IPS-18a (cell line): ENCODE data around the gene MARCHF5.
"Not testable (repeated sequence)": the region's sequence is repeated elsewhere in the genome, so short reads cannot be mapped to it uniquely, and the experiment has no call there.

ENCODE experiments used
- H3K27ac ChIP-seq: one replicate; pipeline ENCODE4 v1.5.1; 2013; ENCODE audit warnings: low read length
- H3K27me3 ChIP-seq: one replicate; pipeline ENCODE4 v1.6.1; 2013; ENCODE audit warnings: mild to moderate bottlenecking, low read length; ENCODE audit not compliant: control insufficient read depth, insufficient read depth
- H3K36me3 ChIP-seq: one replicate; pipeline ENCODE4 v1.6.1; 2013; ENCODE audit warnings: low read depth, low read length; ENCODE audit not compliant: control insufficient read depth
- H3K4me1 ChIP-seq: one replicate; pipeline ENCODE4 v1.6.1; 2013; ENCODE audit warnings: low read depth, low read length; ENCODE audit not compliant: control insufficient read depth
- H3K4me3 ChIP-seq: one replicate; pipeline ENCODE4 v1.5.1; 2013; ENCODE audit warnings: low read length
- H3K9ac ChIP-seq: one replicate; pipeline ENCODE4 v1.6.1; 2013; ENCODE audit warnings: mild to moderate bottlenecking, low read length, moderate library complexity
- H3K9me3 ChIP-seq: one replicate; pipeline ENCODE4 v1.6.1; 2013; ENCODE audit warnings: low read depth, low read length; ENCODE audit not compliant: control insufficient read depth

Gene MARCHF5

DNA sequence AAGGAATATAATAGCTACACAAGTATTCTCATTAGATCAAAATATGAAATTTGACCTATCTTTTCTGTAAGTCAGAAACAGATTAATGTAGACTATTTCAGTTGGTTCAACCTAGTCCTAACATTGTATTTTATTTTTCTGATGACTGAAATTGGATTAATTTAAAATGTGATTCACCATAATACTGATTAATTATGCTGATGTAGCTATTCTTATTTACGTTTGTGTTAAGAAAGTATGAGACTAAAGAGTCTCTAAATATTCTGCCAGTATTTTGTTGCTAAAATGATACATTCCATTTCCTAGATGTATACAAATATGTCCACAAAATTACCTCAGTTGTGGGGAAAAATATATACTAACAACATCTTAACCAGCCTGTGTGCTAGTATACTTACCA lies 18.3 kb downstream of the MARCHF5 start:
- no peak overlapping the region for H3K27ac ChIP-seq
- no peak overlapping the region for H3K4me3 ChIP-seq
- no peaks in the 10 kb centered on the region for H3K27me3 ChIP-seq
- peaks cover 35% of the 10 kb centered on the region for H3K4me1 ChIP-seq
- H3K36me3 ChIP-seq, result peaks cover 22% of the 10 kb centered on the region
- H3K9ac ChIP-seq, result no peak overlapping the region
- H3K9me3 ChIP-seq, result no peaks in the 10 kb centered on the region

GRCh38 chr10:92313750-92314149 lies 22.8 kb downstream of the MARCHF5 start:
- Histone ChIP-seq H3K9ac (no peak overlapping the region), H3K36me3 (peaks cover 25% of the 10 kb centered on the region), H3K27me3 (no peaks in the 10 kb centered on the region), H3K4me1 (peaks cover 6% of the 10 kb centered on the region), H3K9me3 (no peaks in the 10 kb centered on the region), H3K4me3 (no peak overlapping the region), H3K27ac (no peak overlapping the region)

DNA sequence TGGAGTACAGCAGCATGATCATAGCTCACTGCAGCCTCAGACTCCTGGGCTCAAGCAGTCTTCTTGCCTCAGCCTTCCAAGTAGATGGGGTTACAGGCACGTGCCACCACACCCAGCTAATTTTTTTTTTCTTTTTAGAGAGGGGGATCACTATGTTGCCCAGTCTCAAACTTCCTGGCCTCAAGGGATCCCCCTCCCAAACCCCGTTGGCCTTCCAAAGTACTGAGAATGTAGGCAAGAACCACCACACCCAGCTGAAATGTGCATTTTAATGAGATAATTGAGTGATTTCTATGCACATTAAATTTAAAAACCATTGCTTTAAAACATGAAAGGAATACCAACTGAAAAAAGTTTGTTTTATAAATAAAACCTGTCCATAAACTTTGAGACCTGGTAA lies 25.6 kb downstream of the MARCHF5 start:
- Histone ChIP-seq H3K4me3 (no peak overlapping the region), H3K27me3 (no peaks in the 10 kb centered on the region), H3K36me3 (peaks cover 16% of the 10 kb centered on the region), H3K9me3 (no peaks in the 10 kb centered on the region), H3K4me1 (no peaks in the 10 kb centered on the region), H3K9ac (no peak overlapping the region), H3K27ac (no peak overlapping the region)

DNA sequence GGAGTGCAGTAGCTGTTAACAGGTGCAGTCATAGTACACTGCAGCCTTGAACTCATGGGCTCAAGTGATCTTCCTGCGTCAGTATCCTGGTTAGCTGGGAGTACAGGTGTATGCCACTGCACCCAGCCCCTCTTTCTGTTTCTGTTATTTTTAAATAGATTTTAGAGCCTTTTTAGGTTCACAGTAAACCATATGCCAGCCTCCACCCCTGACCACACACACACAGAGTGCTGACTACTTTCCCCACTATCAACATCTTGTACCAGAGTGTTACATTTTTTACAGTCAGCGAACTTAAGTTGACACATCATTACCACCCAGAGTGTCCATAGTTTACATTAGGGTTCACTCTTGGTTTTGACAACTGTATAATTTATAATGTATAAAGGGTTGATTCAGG lies 32.1 kb downstream of the MARCHF5 start:
- Histone ChIP-seq H3K9me3 (no peaks in the 10 kb centered on the region), H3K4me1 (peaks cover 4% of the 10 kb centered on the region), H3K9ac (no peak overlapping the region), H3K4me3 (no peak overlapping the region), H3K27ac (no peak overlapping the region), H3K36me3 (peaks cover 11% of the 10 kb centered on the region), H3K27me3 (no peaks in the 10 kb centered on the region)

- Histone ChIP-seq H3K4me3 (no peak overlapping the region), H3K4me1 (peaks cover 24% of the 10 kb centered on the region), H3K27ac (peak overlapping the region; percentile 24), H3K27me3 (no peaks in the 10 kb centered on the region), H3K9ac (no peak overlapping the region), H3K36me3 (peaks cover 8% of the 10 kb centered on the region), H3K9me3 (no peaks in the 10 kb centered on the region)
Measured at GRCh38 chr10:92327445-92328433, 36.8 kb downstream of the MARCHF5 start.

DNA sequence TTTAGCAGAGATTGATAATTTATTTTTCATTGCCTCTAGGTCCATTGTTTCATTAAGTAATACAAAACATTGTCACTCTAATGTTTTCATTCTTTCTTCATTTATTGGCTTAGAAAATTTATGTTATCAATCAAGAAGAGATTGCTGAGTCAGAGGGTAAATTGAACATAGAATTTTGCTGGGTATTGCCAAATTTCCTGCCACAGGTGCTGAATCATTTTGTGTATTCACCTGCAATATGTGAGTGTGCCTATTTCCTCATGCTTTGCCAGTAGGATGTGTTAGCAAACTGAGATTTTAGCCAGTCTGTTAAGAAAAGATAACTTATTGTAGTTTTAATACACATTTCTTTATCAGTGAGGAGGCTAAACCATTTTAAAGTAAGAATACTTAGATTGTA lies 38.0 kb downstream of the MARCHF5 start:
- H3K4me1 ChIP-seq, result peaks cover 24% of the 10 kb centered on the region
- no peak overlapping the region for H3K9ac ChIP-seq
- H3K36me3 ChIP-seq, result peaks cover 8% of the 10 kb centered on the region
- no peak overlapping the region for H3K27ac ChIP-seq
- H3K4me3 ChIP-seq, result no peak overlapping the region
- H3K9me3 ChIP-seq, result no peaks in the 10 kb centered on the region
- H3K27me3 ChIP-seq, result no peaks in the 10 kb centered on the region

DNA sequence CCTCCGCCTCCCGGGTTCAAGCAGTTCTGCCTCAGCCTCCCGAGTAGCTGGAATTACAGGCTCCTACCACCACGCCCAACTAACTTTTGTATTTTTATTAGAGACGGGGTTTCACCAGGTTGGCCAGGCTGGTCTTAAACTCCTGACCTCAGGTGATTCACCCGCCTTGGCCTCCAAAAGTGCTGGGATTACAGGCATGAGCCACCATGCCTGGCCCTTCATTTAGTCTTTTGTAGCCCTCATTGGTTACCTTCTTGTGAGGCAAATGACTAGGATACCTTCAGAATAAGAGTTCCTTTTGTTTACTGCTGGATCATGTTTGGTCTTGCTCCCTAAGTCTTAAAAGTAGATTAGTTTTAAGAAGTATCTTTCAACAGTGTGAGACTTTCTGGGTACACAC lies 39.0 kb downstream of the MARCHF5 start:
- not testable (repeated sequence) for H3K27ac ChIP-seq, H3K36me3 ChIP-seq, H3K4me3 ChIP-seq, H3K9ac ChIP-seq, H3K27me3 ChIP-seq, H3K9me3 ChIP-seq
- H3K4me1 ChIP-seq, result peaks cover 28% of the 10 kb centered on the region

GRCh38 chr10:92342796-92343195 lies 51.8 kb downstream of the MARCHF5 start:
- H3K27ac ChIP-seq, result no peak overlapping the region
- H3K36me3 ChIP-seq, result peaks cover 23% of the 10 kb centered on the region
- H3K27me3 ChIP-seq, result no peaks in the 10 kb centered on the region
- H3K4me3 ChIP-seq, result no peak overlapping the region
- no peak overlapping the region for H3K9ac ChIP-seq
- H3K9me3 ChIP-seq, result no peaks in the 10 kb centered on the region
- no peaks in the 10 kb centered on the region for H3K4me1 ChIP-seq

- not testable (repeated sequence) for H3K27ac ChIP-seq, H3K9ac ChIP-seq, H3K9me3 ChIP-seq, H3K27me3 ChIP-seq, H3K4me3 ChIP-seq, H3K4me1 ChIP-seq
- peaks cover 37% of the 10 kb centered on the region for H3K36me3 ChIP-seq
Measured at GRCh38 chr10:92345575-92345974, 54.6 kb downstream of the MARCHF5 start.

GRCh38 chr10:92347035-92347676 lies 56.2 kb downstream of the MARCHF5 start:
- not testable (repeated sequence) for H3K27ac ChIP-seq, H3K9me3 ChIP-seq, H3K9ac ChIP-seq, H3K4me3 ChIP-seq, H3K27me3 ChIP-seq, H3K4me1 ChIP-seq
- peaks cover 40% of the 10 kb centered on the region for H3K36me3 ChIP-seq

- no peaks in the 10 kb centered on the region for H3K27me3 ChIP-seq
- no peaks in the 10 kb centered on the region for H3K9me3 ChIP-seq
- no peak overlapping the region for H3K27ac ChIP-seq
- H3K4me3 ChIP-seq, result no peak overlapping the region
- peaks cover 25% of the 10 kb centered on the region for H3K4me1 ChIP-seq
- H3K9ac ChIP-seq, result no peak overlapping the region
- H3K36me3 ChIP-seq, result peaks cover 24% of the 10 kb centered on the region
Measured at GRCh38 chr10:92350411-92350810, 59.4 kb downstream of the MARCHF5 start.
